Mesothelial cell of epicardium (in vitro differentiated cells): Measurements from ENCODE around the gene KRT72. TPM values are rescaled to one million over a fixed set of nuclear protein-coding genes. Genes with fewer than 3 reads are reported as not detected.

Experiments
- DNase-seq, 2 experiments: peaks; one replicate each; pipeline ENCODE4 v3.0.0; 2021; ENCODE audit warnings: low spot score in 2 of 2; ENCODE audit not compliant: unreplicated experiment in 2 of 2
- H3K27ac Mint-ChIP-seq: 2 replicates; pipeline ENCODE4 v1.8.0; 2021; ENCODE audit warnings: mixed read lengths
- H3K27me3 Mint-ChIP-seq: 2 replicates; pipeline ENCODE4 v1.8.0; 2021; ENCODE audit warnings: low read depth, mixed read lengths
- H3K36me3 Mint-ChIP-seq: 2 replicates; pipeline ENCODE4 v1.8.0; 2021; ENCODE audit warnings: mixed read lengths
- H3K4me1 Mint-ChIP-seq: 2 replicates; pipeline ENCODE4 v1.8.0; 2021; ENCODE audit warnings: mixed read lengths
- H3K4me3 Mint-ChIP-seq: 2 replicates; pipeline ENCODE4 v1.8.0; 2021; ENCODE audit warnings: mild to moderate bottlenecking, moderate library complexity, mixed read lengths
- H3K9me3 Mint-ChIP-seq: 2 replicates; pipeline ENCODE4 v1.8.0; 2021; ENCODE audit warnings: mixed read lengths
- total RNA-seq: library from RNA; stranded (reverse); gene quantifications from 3 replicates; pipeline ENCODE4 v1.2.1, GENCODE V29; 2021
- TF ChIP-seq, protein P1 (sequence below): fragments of 200-600 bp; sonication (generic); IDR thresholded peaks from one replicate; pipeline ENCODE4 v1.5.0; 2021; ENCODE audit warnings: antibody characterized with exemption; ENCODE audit not compliant: unreplicated experiment

Gene KRT72
- total RNA-seq, 1 donor from 2014 or later, result not detected

DNA sequence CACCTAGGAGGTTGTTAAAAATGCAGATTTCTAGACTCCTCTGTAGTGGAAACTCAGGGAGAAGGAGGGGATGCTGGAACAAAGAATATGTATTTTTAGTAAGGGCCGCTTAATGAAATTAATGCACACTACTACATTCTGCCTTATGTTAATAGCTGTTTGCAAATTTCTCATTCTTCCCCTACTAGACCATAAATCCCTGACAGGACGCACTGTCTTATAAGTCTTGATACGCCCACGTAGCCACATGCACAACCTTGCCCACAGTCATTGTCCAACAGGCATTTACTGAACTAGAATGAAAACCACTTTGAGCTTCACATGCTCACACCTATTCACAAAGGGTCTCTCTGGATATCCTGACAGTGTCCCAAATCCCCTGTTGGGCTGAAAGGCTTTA lies 40.2 kb upstream of the KRT72 start:
- Mint-ChIP-seq H3K36me3 (no peaks in the 10 kb centered on the region), H3K27me3 (peaks cover 71% of the 10 kb centered on the region), H3K9me3 (no peaks in the 10 kb centered on the region), H3K27ac (no peak overlapping the region), H3K4me1 (no peaks in the 10 kb centered on the region), H3K4me3 (no peak overlapping the region)
- TF ChIP-seq, protein P1, sequence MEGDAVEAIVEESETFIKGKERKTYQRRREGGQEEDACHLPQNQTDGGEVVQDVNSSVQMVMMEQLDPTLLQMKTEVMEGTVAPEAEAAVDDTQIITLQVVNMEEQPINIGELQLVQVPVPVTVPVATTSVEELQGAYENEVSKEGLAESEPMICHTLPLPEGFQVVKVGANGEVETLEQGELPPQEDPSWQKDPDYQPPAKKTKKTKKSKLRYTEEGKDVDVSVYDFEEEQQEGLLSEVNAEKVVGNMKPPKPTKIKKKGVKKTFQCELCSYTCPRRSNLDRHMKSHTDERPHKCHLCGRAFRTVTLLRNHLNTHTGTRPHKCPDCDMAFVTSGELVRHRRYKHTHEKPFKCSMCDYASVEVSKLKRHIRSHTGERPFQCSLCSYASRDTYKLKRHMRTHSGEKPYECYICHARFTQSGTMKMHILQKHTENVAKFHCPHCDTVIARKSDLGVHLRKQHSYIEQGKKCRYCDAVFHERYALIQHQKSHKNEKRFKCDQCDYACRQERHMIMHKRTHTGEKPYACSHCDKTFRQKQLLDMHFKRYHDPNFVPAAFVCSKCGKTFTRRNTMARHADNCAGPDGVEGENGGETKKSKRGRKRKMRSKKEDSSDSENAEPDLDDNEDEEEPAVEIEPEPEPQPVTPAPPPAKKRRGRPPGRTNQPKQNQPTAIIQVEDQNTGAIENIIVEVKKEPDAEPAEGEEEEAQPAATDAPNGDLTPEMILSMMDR, result no peak
- no peak for DNase-seq

DNA sequence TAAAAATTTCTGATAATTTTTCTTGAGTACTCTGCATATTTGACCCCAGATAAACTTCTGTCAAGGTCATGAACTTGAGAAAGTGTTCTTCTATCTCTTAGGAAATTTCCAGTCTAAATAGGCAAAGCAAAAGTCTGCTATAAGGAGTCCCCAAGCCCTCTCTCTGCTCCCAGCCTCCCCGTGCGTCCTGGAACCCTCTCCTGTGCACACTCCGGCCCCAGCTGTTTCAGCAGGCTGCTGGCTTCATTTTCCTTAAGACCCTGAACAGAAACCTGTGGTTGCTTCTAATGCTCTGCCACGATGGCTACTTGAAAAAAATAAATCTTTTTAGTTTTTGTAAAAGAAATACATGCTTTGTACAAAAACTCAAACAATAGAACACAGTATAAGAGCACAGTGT lies 36.0 kb upstream of the KRT72 start:
- peak in 1 of 2 experiments; percentile 31 for DNase-seq

DNA sequence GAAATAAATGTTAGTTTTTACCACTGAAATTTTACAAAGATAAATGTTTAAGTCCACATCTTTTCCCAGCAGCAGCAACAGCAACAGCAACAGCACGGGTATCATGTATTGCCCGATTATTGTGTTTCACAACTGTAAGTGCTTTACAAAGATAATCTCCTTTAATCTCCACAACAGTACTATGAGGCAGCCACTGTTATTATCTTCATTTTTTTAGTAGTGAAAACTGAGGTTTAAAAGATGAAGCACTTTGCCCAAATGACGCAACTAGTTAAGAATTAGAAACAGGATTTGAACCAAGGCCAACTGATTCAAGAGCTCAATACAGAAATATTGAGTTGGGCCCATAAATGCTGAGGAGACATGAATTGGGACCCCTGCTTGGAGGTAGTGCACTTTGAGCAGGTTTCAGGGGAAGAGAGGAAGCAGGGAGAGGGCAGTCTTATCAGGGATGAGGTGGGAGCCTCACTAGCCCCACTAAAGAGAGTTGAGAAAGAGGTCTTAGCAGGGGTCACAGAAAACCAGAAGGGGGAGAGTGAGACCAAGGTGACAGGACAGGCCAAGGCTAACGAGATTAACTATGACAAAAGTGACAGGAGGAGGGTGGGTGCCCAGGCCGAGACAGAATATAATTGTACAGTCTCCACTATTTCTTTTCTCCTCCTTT lies 35.5 kb upstream of the KRT72 start:
- Mint-ChIP-seq H3K9me3 (no peaks in the 10 kb centered on the region), H3K4me1 (no peaks in the 10 kb centered on the region), H3K4me3 (no peak overlapping the region), H3K27me3 (peaks cover 57% of the 10 kb centered on the region), H3K36me3 (no peaks in the 10 kb centered on the region), H3K27ac (no peak overlapping the region)
- TF ChIP-seq, protein P1, result no peak
- peak in 1 of 2 experiments; percentile 30 for DNase-seq

More for the DNA sequence above, 36.0 kb upstream of the KRT72 start:
- TF ChIP-seq, protein P1, result no peak
- H3K4me3 Mint-ChIP-seq, result no peak overlapping the region
- H3K9me3 Mint-ChIP-seq, result no peaks in the 10 kb centered on the region
- no peak overlapping the region for H3K27ac Mint-ChIP-seq
- no peaks in the 10 kb centered on the region for H3K4me1 Mint-ChIP-seq
- peaks cover 57% of the 10 kb centered on the region for H3K27me3 Mint-ChIP-seq
- no peaks in the 10 kb centered on the region for H3K36me3 Mint-ChIP-seq

DNA sequence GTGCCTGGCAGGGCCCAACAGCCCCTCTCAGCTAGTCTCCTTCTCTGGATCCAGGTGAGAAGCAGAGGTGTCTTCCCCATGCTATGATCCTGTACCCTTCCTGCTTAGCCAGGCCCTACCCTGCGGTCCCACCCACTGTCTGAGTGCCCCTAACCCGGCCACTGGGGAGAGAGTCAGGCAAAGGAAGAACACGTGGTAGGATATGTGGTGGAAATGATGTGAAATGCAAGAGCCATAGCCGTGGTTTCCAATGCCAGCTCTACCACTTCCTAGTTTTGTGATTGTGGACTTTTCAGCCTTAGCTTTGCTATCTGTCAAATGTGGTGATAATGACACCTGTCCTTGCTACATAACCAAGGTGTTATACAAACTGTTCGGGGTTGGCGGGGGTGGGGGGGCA lies 34.9 kb upstream of the KRT72 start:
- Mint-ChIP-seq H3K9me3 (no peaks in the 10 kb centered on the region), H3K4me3 (no peak overlapping the region), H3K36me3 (no peaks in the 10 kb centered on the region), H3K27me3 (peaks cover 56% of the 10 kb centered on the region), H3K4me1 (no peaks in the 10 kb centered on the region), H3K27ac (no peak overlapping the region)
- no peak for DNase-seq
- TF ChIP-seq, protein P1, result no peak

DNA sequence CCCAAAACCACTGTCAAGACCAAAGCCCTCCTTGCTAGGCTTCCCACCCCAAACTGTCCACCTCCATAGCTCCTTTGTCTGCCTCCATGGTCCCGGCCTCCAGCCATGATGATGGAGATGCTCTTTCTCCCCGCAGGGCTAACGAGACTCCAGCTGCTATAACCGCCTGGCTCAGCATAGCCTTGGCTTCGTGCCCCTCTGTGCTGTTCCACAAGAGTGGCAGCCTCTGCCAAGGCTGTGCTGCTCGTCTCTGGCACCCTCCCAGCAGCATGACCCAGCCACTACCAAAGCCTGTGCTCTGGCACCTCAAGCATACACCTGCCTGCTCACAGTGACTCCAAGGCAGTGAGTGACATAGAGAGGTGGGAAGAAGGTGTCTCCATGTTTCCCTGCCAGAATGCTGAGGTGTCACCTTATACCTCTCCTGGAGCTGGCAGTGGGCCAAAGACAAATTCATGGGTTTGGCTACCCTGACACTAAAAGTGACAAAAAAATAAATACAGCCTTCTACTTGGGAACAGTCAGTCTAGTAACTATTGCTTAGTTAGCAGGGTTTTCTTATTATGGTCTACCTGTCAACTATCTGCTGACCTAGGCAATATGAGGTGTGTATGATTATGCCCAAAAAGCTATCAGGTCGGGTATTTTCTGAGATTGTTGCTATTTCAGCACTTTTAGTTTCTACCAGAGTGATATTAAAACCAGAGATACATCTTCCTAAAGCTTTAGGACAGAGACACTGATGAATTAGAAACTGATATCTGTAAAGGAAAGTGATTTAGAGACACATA lies 33.2 kb upstream of the KRT72 start:
- DNase-seq, result peak in 1 of 2 experiments; percentile 25
- Mint-ChIP-seq H3K4me1 (no peaks in the 10 kb centered on the region), H3K27me3 (peaks cover 60% of the 10 kb centered on the region), H3K27ac (no peak overlapping the region), H3K36me3 (no peaks in the 10 kb centered on the region), H3K9me3 (no peaks in the 10 kb centered on the region), H3K4me3 (no peak overlapping the region)
- TF ChIP-seq, protein P1, result no peak
